T-helper 22 cell (primary cell): ENCODE results near the gene IL18BP.

ENCODE experiments used
- DNase-seq: peaks from one replicate; pipeline ENCODE4 v3.0.0-alpha.2; 2020; ENCODE audit warnings: low read depth

IL18BP gene

DNA sequence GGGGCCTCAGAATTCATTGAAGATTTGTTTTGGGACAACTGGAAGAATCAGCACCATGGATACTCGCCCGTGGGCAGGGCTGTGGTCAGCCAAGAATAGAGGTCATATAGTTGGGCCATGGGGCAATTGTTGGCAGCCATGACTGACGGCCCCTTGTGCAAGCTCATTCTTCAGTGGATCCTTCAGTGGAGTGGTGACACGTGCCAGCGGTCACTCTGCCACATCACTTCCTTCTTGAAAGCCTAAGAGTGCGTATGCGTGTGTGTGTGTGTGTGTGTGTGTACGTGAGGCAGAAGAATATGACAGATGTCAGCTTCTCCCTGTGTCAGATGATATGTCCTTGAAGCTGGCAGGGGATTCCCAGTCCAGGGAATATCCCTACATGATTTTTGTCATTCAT, 1.8 kb upstream of the IL18BP start:
- no peak for DNase-seq

DNA sequence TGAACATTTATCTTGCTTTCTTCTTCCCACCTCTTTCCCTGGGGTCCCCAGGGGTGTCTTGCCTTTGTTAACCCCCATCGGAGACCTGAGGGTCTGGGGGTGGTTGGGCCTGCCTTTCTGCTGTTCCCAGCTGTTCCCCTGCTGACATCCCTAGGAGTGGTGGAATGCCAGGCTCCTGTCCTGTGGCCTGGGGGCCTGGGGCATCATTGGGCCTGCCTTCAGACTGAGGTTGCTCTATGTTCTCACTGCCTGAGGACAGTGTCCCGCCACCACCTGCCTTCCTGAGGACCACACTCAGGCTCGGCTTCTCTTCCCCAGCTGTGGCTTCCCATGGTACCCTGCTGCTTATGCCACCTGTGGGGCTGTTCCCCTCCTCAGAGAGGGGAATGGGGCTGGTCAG, 1.1 kb upstream of the IL18BP start:
- DNase-seq, result no peak

DNA sequence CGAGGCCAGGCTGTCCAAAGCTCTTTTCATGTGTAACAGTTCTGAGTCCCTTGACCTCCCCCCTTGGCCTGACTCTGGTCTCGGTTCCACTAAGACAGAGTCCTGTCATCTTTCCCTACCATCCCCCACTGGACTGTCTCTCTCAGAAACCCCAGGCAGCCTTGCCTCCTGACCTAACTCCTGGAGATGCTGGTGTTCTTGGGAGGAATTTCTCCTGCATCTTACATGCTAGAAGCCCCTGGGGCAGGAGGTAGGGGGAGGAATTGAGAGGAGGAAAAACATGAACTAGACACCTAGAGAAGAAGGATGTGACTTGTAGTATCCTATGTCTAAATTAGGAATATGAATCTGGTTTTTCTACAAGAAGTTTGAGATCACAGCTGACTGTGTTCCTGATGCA, 648 bp upstream of the IL18BP start:
- DNase-seq, result no peak

DNA sequence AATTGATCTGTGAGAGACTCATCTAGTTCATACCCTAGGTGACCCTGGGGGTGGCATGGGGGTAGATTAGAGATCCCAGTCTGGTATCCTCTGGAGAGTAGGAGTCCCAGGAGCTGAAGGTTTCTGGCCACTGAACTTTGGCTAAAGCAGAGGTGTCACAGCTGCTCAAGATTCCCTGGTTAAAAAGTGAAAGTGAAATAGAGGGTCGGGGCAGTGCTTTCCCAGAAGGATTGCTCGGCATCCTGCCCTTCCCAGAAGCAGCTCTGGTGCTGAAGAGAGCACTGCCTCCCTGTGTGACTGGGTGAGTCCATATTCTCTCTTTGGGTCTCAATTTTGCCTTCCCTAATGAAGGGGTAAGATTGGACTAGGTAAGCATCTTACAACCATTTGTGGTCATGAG, 653 bp downstream of the IL18BP start:
- no peak for DNase-seq

DNA sequence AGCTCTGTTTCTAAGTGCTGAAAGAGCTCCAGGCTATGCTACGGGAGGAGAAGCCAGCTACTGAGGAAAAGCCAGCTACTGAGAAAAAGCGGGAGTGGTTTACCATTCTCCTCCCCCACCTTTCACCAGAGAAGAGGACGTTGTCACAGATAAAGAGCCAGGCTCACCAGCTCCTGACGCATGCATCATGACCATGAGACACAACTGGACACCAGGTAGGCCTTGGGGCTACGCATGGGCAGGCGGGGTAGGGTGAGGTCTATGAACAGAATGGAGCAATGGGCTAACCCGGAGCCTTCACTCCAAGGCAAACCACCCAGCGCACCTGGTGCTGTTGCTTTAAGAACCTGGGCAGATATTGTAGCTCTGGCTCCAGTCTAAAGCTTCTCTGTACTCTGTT, 1.1 kb downstream of the IL18BP start:
- DNase-seq, result no peak

DNA sequence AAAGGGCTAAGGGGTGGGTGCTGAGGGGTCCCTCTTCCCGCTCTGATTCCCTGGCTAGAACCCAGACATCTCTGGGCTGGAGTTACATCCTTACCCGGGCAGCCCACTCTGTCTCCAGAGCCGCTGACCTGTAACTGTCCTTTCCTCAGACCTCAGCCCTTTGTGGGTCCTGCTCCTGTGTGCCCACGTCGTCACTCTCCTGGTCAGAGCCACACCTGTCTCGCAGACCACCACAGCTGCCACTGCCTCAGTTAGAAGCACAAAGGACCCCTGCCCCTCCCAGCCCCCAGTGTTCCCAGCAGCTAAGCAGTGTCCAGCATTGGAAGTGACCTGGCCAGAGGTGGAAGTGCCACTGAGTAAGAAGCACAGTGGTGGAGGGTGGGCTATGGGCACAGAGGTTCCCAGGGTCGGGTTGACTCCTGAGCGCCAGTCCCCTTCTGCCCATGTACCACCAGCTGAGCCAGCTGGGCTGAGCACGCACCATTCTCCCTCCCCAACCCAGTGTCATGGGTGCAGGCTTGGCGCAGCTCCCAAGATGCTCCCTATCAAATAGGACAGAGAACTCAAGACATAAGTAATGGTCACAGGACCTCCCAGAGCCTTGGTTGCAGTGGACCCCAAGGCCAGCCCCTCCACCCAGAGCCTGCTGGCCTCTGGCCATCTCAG, 1.6 kb downstream of the IL18BP start:
- DNase-seq, result no peak

DNA sequence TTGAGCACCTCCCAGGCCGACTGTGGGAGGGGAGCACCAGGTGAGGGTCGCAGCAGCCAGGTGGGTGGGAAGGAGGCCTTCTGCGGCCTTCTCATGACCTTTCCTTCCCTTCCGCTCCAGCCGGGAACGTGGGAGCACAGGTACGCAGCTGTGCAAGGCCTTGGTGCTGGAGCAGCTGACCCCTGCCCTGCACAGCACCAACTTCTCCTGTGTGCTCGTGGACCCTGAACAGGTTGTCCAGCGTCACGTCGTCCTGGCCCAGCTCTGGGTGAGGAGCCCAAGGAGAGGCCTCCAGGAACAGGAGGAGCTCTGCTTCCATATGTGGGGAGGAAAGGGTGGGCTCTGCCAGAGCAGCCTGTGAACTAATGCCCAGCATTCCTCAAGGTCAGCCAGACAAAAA, 2.6 kb downstream of the IL18BP start:
- DNase-seq, result no peak

DNA sequence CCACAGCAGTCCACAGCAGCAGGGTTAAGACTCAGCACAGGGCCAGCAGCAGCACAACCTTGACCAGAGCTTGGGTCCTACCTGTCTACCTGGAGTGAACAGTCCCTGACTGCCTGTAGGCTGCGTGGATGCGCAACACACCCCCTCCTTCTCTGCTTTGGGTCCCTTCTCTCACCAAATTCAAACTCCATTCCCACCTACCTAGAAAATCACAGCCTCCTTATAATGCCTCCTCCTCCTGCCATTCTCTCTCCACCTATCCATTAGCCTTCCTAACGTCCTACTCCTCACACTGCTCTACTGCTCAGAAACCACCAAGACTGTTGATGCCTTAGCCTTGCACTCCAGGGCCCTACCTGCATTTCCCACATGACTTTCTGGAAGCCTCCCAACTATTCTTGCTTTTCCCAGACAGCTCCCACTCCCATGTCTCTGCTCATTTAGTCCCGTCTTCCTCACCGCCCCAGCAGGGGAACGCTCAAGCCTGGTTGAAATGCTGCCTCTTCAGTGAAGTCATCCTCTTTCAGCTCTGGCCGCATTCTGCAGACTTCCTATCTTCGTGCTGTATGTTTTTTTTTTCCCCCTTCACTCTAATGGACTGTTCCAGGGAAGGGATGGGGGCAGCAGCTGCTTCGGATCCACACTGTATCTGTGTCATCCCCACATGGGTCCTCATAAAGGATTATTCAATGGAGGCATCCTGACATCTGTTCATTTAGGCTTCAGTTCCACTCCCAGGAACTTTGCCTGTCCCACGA, 3.3 kb downstream of the IL18BP start:
- DNase-seq, result no peak

DNA sequence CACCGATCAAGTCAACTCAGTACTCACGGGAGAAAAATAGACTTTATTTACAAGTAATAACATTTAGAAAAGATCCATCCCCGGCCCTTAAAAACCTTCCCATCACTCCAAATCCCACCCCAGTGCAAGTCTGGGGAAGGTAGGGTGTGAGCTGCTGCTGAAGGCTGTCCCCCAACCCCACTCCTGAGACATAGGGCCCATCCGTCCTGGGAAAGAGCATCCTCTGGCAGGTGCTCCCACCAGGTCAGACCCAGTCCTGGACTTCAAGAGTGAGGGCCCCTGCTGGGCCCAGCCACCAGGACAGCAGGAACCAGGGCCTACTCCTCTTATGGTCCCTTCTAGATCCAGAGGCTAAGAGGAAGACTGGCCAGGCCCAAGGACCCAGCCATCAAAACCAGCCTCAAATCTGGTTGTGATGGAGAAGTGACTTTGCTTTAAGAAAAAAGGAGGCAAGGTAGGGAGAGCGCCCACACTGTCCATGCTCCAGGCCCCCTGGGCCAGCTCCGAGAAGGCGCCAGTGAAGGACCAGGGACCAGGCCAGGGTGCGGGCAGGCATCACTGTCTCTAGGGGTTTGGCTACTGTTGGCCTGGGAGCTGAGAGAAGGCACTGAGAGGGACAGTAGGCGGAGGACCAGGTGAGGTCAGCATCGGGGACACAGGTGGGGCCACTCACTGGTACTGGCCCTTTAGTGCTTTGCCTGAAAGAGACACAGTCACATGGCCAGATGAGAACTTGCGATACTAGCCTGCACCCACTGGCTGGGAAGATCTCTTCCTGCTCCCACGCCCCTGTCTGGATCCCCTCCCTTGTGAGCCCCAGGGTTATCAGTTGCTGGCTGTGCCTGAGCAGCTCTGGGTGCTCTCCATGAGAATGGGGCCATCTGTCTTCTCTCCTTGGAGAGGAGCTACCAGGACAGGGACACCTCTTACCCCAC, 4.4 kb downstream of the IL18BP start:
- no peak for DNase-seq

DNA sequence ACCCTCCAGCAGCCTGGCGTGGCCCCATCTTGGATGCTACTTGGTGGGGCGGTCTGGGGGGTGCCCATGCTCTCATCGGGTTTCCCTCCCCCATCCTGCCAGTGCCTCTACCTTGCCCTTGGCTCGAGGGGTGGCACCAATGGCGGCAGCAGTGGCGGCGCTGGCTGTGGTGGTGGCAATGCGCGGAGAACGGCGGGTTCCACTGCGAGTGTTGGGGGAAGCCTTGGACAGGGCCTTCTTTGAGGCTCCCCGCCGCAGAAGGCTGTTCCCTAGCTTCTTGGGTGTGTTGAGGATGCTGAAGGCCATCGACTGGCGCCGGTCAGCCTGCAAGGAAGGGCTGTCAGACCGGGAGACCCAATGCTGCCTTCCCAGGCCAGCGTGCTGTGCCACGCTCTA, 5.1 kb downstream of the IL18BP start:
- DNase-seq, result no peak

DNA sequence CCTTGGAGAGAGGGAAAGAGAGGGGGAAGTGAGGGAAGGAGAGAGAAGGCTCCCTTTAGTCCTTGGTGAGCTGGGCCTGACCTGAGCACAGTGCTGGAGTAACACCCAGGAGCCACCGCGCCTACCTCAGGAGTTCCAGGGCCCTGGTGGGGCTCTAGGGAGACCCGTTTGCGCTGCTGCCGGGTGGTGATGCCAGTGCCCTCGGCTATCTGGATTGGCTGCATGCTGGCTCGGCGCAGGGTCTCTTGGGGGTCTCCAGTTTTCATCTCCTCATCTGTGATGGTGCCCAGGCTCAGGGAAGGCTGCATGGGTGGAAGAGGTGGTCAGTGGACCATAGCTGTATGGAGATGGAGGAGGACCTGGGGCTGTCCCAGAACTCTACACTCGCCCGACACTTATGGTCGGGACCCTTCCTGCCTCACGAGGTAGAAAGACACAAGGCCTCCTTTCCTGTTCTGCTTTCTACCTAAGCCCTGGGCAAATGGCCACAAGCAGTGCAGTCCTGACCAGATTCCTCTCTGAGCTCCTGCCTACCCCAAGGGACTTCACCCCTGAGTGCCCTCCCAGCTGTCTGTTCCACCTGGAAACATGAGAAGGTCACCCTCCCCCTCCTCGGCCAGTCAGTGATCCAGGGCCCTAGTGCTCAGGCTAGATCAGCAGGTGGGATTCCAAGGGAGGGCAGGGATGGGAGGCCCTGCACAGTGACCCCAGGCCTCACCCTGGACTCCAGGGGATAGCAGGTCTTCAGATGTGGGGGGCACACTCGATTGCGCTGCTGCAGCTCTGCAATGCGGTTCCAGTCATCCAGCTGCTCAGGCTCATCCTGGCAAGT, 6.0 kb downstream of the IL18BP start:
- no peak for DNase-seq

DNA sequence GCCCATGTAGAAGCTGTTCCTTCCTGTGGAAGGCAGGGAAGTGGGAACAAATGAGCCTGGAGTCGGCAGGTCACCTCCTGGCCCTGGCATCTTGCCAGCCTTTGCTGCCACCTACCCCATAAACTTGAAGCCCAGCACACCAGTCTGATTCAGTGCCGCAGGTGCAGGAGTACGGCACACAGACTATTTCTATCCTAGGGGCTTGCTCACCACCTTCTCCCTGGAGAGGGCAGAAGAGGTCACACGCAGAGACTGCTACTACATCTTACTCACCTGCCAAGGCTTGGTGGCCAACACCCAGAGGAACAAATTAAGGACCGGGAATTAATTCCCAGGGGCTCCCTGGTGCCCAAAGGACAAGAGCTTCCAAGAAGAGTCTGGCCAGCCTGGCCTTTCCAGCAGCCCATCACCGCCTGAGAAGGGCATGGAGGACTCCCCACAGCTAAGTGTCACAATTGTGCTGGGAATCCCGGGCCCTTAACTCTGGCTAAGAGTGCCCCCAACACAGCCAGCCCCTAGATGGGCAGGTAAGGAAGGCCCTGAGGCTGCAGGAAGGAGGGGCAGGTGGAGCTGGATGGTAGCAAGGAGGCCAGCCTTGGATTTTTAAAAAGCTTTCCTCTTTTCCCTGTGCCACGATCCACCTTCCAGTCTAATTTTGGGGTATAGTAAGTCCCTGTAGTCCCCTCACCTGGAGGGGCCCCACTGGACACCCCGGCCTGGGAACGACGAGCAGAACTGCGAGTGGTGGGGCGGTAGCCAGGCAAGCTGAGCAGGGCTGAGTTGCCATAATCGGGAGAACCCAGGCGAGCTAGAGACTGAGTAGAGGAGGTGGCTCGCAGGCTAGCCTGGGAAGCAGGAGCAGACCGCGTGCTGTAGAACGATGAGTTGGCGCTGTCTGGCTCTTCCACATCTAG, 6.9 kb downstream of the IL18BP start:
- DNase-seq, result no peak

DNA sequence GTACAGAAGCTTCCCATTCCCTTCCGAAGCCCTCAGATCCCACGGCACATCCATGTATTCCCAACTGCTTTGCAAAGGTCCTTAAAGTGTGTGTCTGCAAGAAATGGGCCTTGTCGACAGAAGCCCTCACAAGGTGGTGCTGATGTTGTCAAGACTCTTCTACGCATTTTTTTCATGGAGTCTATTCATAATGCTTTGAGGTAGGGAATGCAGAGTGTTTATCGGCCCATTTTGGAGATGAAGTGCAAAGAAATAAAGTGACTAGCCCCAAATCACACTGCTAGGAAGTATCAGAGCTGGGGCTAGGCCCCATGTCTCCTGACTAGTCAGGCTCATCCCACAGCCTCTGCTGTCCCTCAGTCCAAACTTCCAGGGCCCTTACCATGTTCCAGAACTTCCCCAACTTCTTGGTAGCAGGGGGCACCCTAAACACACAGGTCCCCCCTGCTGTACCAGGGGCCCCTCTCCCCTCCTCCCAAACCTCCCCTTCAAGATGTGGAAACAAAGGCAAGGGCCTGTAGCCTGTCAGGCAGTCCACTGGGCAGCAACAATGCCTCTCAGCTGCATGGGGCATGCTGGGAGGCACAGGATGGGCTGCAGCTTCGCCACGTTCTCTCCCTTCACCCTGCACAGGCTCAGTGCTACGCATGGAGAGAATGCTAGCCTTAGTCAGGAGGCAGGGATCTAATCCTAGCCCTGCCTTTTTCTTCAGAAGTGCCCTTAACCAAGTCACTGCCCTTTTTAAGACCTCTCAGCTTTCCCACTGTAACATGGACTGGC, 7.8 kb downstream of the IL18BP start:
- DNase-seq, result no peak

DNA sequence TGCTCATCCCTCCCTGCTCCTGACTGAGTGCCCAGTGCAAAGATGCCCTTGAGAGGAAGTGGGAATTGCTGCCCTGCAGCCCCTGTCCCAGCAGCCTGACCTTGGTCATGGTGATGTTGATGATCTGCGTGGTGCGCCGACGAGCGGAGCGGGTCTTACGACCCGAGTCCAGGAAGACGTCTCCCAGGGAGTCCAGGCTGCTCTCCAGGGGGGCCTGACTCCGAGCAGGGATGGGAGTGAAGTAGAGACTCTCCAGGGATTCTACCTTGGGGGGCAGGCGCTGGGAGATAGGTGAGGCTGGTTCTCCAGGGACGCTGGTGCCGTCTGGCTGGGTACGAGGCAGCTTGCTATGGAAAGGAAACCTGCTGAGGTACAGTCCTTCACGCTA, 8.4 kb downstream of the IL18BP start:
- no peak for DNase-seq

DNA sequence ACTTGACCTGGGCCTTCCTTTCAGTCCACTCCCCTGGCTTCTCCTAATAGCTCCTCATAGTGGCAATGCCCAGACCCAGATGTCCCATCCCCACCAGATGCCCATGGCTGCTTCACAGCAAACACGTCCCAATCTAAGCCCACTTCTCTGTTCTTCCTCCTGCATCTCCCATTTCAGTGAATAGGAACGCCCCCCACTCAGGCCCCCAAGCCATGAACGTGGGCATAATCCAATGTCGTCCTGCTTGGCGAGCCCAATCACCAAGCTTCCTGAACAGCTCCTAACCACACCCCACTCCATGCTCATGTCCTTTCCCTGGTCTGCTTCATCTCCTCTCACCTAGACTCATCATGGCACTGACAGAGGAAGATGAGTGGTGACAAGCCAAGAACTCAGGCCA, 8.9 kb downstream of the IL18BP start:
- DNase-seq, result no peak

DNA sequence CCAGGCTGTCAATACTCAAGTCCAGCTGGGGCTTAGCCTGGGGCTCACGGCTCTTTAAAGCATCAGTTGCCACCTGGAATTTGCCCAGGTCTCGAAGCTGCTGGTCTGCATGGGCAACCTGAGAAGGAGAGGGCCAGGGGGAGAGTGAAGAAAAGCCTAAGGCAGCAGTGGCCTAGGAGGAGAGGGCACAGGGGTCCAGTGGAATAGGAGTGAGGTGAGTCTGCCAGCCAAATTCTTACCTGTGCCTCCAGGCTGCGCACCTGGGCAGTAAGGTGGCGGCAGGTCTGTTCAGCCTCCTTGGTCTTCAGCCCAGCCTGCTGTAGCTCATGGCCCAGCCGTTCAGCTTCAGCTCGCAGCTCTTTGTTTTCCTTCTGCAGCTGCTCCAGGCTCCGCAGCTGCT, 10.0 kb downstream of the IL18BP start:
- no peak for DNase-seq

DNA sequence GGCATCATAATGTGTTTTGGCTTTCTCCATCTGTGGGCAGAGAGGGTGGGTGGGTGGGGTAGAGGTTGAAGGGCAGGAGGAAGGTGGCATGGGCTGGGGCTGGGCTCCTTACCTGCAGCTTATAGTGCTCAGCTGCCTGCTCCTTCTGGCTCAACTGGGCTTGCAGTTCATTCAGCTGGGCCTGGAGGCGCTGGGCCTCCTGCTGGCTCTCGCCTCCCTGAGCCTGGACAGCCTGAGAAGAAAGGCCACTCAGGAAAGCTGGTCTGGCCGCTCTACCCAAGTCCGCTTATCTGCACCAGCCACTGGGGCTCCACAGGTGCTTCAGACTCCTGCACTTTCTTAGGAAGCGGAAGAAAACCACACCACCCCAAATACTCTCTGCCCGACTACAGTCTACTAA, 10.4 kb downstream of the IL18BP start:
- DNase-seq, result no peak

DNA sequence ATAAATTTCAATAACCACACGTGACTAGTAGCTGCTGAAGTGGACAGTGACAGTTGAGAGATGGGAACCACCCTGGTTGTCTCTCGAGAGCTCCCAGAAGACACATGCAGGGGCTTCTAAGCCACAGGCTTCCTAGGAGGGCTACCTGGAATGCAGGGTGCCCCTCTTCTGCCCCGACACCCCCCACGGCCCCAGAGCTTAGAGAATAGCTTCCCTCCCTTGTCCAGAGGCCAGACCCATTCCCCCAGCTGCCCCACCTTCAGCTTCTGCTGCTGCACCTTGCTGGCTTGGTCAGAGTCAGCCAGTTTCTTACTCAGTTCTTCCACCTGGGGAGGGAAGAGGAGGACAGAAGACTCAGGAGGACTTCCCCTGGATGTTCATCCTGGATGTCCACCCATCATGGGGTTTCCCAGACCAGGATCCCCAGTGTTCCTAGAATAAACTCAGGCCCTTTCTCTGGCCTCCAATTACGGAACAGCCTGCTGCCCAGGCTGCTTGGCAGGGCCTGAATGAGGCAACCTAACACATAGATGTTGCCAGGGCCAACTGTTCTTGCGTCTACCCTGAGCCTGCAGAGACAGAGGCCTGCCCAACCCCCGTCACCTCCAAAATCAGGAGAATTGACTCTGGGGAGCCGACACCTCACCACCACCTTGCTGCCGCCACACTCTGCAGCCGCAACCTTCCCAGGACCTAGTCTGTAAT, 12.0 kb downstream of the IL18BP start:
- DNase-seq, result no peak

DNA sequence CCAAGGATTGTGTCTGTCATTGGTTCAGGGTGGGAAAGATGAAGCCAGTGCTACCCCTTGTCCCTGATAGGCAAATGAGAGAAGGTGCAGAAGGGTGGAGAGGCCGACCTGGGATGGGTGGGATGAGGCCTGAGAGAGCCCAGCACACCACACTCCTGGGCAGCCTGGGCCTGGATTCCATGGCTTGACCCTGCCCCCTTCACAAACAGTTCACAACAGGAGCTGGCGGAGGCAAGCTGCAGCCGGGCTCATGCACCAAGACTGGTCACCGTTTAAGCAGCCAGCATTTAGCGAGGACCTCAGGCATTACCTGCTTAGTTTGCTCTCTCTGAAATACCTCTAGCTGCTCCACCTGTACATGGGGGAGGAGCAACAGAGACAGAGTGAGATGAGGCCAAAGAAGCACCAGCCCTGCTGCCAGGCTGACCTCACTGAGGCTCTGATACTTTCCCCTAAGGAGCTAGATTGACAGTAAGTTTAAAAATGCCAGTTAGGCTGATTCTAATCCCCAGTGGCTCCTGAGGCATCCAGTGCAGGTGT, 13.5 kb downstream of the IL18BP start:
- DNase-seq, result no peak
